Panc1 (cell line): ENCODE measurements around the gene SNRPF. TPM values are rescaled to one million over a fixed set of nuclear protein-coding genes. Genes with fewer than 3 reads are reported as not detected.
A peak's percentile ranks its signal among the peaks of the same experiment; 100 is the strongest.

Source experiments
- ATAC-seq: fragments of 200-7000 bp; cut with Tn5 transposase; 2 replicates; pipeline ENCODE4 v1.9.1; 2020; ENCODE audit warnings: mild to moderate bottlenecking, moderate library complexity
- Bru-seq: library from RNA; stranded (reverse); fragments of 400-500 nt; gene quantifications from one replicate; lab custom pipeline; 2021; lab: Mats Ljungman, UMichigan
- BruChase-seq, 2 experiments: library from RNA; stranded (reverse); fragments of 400-500 nt; gene quantifications; one replicate each; lab custom pipeline; 2021; lab: Mats Ljungman, UMichigan
- BruUV-seq: library from RNA; stranded (reverse); fragments of 400-500 nt; replicated peaks from 2 replicates; lab custom pipeline; 2021; lab: Mats Ljungman, UMichigan
- CTCF ChIA-PET: fragments of 300-600 bp; sonication (Branson Sonifier 250); formaldehyde crosslinking; loops from one replicate; lab custom pipeline; 2022; ENCODE audit warnings: antibody characterized with exemption; lab: Charles Lee
- POLR2A ChIA-PET: fragments of 300-600 bp; sonication (Branson Sonifier 250); formaldehyde crosslinking; loops from one replicate; lab custom pipeline; 2022; ENCODE audit warnings: antibody characterized with exemption; lab: Charles Lee
- DNase-seq: peaks from one replicate; pipeline ENCODE4 v3.0.0-alpha.2; 2010; ENCODE audit warnings: low read depth, low spot score
- H3K27ac ChIP-seq: 2 replicates; pipeline ENCODE4 v1.5.1; 2011; ENCODE audit warnings: mild to moderate bottlenecking, low read length, inconsistent platforms
- H3K27me3 ChIP-seq: fragments of 200-500 bp; sonication (Bioruptor generic); 2 replicates; pipeline ENCODE4 v1.6.0; 2014; ENCODE audit warnings: low read length, inconsistent platforms; ENCODE audit not compliant: control insufficient read depth, insufficient read depth
- H3K36me3 ChIP-seq: fragments of 200-500 bp; sonication (Bioruptor generic); 2 replicates; pipeline ENCODE4 v1.5.1; 2014; ENCODE audit warnings: inconsistent platforms, mild to moderate bottlenecking, low read length, moderate library complexity; ENCODE audit not compliant: control insufficient read depth, insufficient read depth
- H3K4me1 ChIP-seq: 2 replicates; pipeline ENCODE4 v1.5.1; 2011; ENCODE audit warnings: inconsistent platforms, mild to moderate bottlenecking, low read length, moderate library complexity; ENCODE audit not compliant: control insufficient read depth, insufficient read depth
- H3K4me3 ChIP-seq, 2 experiments: 2 replicates each; pipeline ENCODE4 v1.5.1; 2011 to 2012; ENCODE audit warnings: low read depth in 2 of 2, low read length in 2 of 2, mild to moderate bottlenecking in 2 of 2, inconsistent platforms in 1 of 2, moderate library complexity in 1 of 2
- H3K9me3 ChIP-seq: fragments of 200-500 bp; sonication (Bioruptor generic); 2 replicates; pipeline ENCODE4 v1.5.1; 2014; ENCODE audit warnings: low read depth, mild to moderate bottlenecking, inconsistent platforms, low read length, moderate library complexity; ENCODE audit not compliant: control insufficient read depth, insufficient read depth
- CTCF ChIP-seq: fragments of 450-650 bp; IDR thresholded peaks from 2 replicates; pipeline ENCODE4 v1.5.1; 2017; ENCODE audit warnings: mild to moderate bottlenecking
- POLR2AphosphoS5 ChIP-seq: IDR thresholded peaks from 2 replicates; pipeline ENCODE4 v1.6.1; 2012; ENCODE audit warnings: mild to moderate bottlenecking, low read depth, low read length, moderate library complexity
- SIN3A ChIP-seq: IDR thresholded peaks from 2 replicates; pipeline ENCODE4 v1.6.1; 2012; ENCODE audit warnings: low read depth, mild to moderate bottlenecking, low read length, moderate library complexity, borderline replicate concordance; ENCODE audit not compliant: insufficient read depth
- TCF7L2 ChIP-seq: IDR thresholded peaks from 2 replicates; pipeline ENCODE4 v1.6.1; 2011; ENCODE audit warnings: mild to moderate bottlenecking, low read depth, low read length, inconsistent platforms
- in situ Hi-C: cut with HindIII; loops from 2 replicates; pipeline ENCODE4 v1.10.0; 2016; ENCODE audit warnings: low sequenced_read_pairs, low pct_unique_long_range_greater_than_20kb
- intact Hi-C: fragments of 100-400 bp; cut with micrococcal nuclease; formaldehyde crosslinking; loops from one replicate; pipeline ENCODE4 v1.10.0; 2022; ENCODE audit not compliant: unreplicated experiment
- long read RNA-seq: library from polyadenylated mRNA; unstranded; transcript quantifications from one replicate; pipeline ENCODE4 v2.0.0, GENCODE V29; 2021; ENCODE audit not compliant: unreplicated experiment
- polyA plus RNA-seq: library from polyadenylated mRNA; unstranded; fragments of >200 nt; gene quantifications from one replicate; pipeline ENCODE4 v1.2.1, GENCODE V29; 2012; ENCODE audit warnings: missing spikeins; ENCODE audit not compliant: insufficient read length
- total RNA-seq: library from RNA; stranded (reverse); gene quantifications from one replicate; pipeline ENCODE4 v1.2.1, GENCODE V29; 2021; ENCODE audit not compliant: unreplicated experiment
- TF ChIP-seq, protein P1 (sequence below), 2 experiments: IDR thresholded peaks; 2 replicates each; pipeline ENCODE4 v1.6.1; 2011 to 2012; ENCODE audit warnings: low read depth in 2 of 2, control low read depth in 1 of 2, low read length in 1 of 2, mild to moderate bottlenecking in 1 of 2, moderate library complexity in 1 of 2; ENCODE audit not compliant: insufficient read depth in 1 of 2

SNRPF gene
- total RNA-seq, result 38.7 TPM
- polyA plus RNA-seq, result 126 TPM
- percentile 79 among the genes with signal in this experiment for Bru-seq, nascent RNA
- percentile 56 among the genes with signal in this experiment for BruChase-seq, experiment 1, labeled RNA remaining after a 2-hour chase
- percentile 57 among the genes with signal in this experiment for BruChase-seq, experiment 2, labeled RNA remaining after a 6-hour chase
- long read RNA-seq, transcript SNRPF-201 (4 exons, 1,389 nt), result major isoform, 124 of 177 reads
- long read RNA-seq, partial matches to known transcripts, result 49 of 177 reads
- long read RNA-seq, other reads (novel, unspliced or antisense), result 0 of 177 reads

- Histone ChIP-seq H3K27ac (peak within 1 kb of the TSS; percentile 96), H3K36me3 (peaks cover 14% of the 10 kb centered on the region), H3K4me1 (peaks cover 9% of the 10 kb centered on the region; the same call in 1 of the 2 replicates), H3K4me3 (peak within 1 kb of the TSS; percentile 89 to 96), H3K9me3 (no peaks in the 10 kb centered on the region), H3K27me3 (peaks cover 2% of the 10 kb centered on the region; the same call in 1 of the 2 replicates)
- peak; percentile 99 for ATAC-seq
- in situ Hi-C loops (no loop called here), intact Hi-C loops (no loop called here)
- DNase-seq, result peak; percentile 93
- TF ChIP-seq CTCF, result peak; percentile 15; the same call in 1 of the 2 replicates
- peak; percentile 93 for TF ChIP-seq POLR2AphosphoS5
- TF ChIP-seq, protein P1, sequence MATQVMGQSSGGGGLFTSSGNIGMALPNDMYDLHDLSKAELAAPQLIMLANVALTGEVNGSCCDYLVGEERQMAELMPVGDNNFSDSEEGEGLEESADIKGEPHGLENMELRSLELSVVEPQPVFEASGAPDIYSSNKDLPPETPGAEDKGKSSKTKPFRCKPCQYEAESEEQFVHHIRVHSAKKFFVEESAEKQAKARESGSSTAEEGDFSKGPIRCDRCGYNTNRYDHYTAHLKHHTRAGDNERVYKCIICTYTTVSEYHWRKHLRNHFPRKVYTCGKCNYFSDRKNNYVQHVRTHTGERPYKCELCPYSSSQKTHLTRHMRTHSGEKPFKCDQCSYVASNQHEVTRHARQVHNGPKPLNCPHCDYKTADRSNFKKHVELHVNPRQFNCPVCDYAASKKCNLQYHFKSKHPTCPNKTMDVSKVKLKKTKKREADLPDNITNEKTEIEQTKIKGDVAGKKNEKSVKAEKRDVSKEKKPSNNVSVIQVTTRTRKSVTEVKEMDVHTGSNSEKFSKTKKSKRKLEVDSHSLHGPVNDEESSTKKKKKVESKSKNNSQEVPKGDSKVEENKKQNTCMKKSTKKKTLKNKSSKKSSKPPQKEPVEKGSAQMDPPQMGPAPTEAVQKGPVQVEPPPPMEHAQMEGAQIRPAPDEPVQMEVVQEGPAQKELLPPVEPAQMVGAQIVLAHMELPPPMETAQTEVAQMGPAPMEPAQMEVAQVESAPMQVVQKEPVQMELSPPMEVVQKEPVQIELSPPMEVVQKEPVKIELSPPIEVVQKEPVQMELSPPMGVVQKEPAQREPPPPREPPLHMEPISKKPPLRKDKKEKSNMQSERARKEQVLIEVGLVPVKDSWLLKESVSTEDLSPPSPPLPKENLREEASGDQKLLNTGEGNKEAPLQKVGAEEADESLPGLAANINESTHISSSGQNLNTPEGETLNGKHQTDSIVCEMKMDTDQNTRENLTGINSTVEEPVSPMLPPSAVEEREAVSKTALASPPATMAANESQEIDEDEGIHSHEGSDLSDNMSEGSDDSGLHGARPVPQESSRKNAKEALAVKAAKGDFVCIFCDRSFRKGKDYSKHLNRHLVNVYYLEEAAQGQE (IDR thresholded peaks at IDR 0.05; ENCODE audit: insufficient read depth in 1 of 2, low read depth in 2 of 2, low read length in 1 of 2), result no peak
- TF ChIP-seq SIN3A, result peak; percentile 96
- BruUV-seq, result no TSS peak
- ChIA-PET POLR2A (no interaction called here), CTCF (no interaction called here)
These were observed at the start of gene SNRPF for GRCh38 chr12:95858451-95859343. SNRPF (plus strand) TSS chr12:95858952; CDS start chr12:95859074, 122 bp downstream.

GRCh38 chr12:95809000-95809680, 49.6 kb upstream of the SNRPF start:
- no peaks in the 10 kb centered on the region for H3K9me3 ChIP-seq
- DNase-seq (no peak), ATAC-seq (no peak)
- BruUV-seq, result no TSS peak
- no peak overlapping the region for H3K4me3 ChIP-seq
- H3K27ac ChIP-seq, result no peak overlapping the region
- in situ Hi-C loops (no loop called here), intact Hi-C loops (no loop called here)
- H3K4me1 ChIP-seq, result no peaks in the 10 kb centered on the region; the same call in 1 of the 2 replicates
- TF ChIP-seq TCF7L2 (no peak), POLR2AphosphoS5 (no peak), CTCF (no peak), SIN3A (no peak)
- TF ChIP-seq, protein P1 (IDR thresholded peaks at IDR 0.05; ENCODE audit: insufficient read depth in 1 of 2, low read depth in 2 of 2, low read length in 1 of 2), result no peak
- H3K36me3 ChIP-seq, result no peaks in the 10 kb centered on the region
- ChIA-PET CTCF (no interaction called here), POLR2A (no interaction called here)
- H3K27me3 ChIP-seq, result no peaks in the 10 kb centered on the region
